HG02884 (cell line): ENCODE measurements around the gene RAD23B.
"Not testable (repeated sequence)": the region's sequence is repeated elsewhere in the genome, so short reads cannot be mapped to it uniquely, and the experiment has no call there.

Experiments
- ATAC-seq: cut with Tn5 transposase; IDR thresholded peaks from one replicate; pipeline ENCODE4 v1.9.1; 2021; ENCODE audit warnings: mild to moderate bottlenecking, moderate library complexity; ENCODE audit not compliant: unreplicated experiment

Gene RAD23B

DNA sequence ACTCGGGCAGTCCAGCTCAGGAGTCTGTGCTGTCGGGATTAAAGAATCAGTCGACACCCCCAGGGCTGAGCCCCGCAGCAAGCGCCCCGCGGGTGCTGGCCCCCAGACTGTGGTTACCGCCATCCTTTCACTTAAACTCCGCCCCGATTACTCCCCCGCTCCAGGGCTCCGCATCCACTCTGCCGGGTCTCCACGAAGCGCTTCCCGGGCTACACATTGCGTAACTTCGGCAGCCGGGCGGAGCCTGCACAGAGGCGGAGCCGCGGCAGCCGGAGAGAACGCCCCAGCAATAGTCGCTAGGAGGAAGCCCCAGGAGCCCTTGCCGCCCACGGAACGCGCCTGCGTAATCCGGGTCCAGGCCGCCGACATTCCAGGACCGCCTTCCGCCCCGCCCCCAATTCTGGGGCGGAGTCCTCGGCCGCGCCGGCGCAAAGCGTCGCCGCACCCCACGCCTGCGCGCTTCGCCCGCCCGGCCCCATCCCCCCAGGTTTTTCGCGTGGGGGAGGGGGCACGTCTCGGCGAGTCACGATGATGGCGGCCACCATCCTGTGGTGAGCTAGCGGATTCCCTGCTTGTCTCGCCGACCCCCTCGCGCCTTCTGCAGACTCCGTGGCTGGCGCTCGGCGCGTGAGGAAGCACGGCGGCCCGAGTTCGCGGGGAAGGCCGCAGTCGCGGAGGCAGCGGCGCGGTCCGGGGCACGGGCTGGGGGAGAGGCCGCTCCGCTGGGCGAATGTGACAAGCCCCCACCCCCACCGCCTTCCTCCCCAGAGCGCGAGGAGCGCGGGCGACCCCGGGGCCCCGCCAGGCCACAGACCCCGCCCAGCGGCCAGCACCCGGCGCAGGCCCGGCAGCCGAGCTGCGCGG lies at the start of gene RAD23B:
Gene RAD23B, plus strand, starts transcription at position 521 of the 864 bp plus-strand sequence. CDS start 351 bp downstream, outside the sequence.
- peak; percentile 80 for ATAC-seq

DNA sequence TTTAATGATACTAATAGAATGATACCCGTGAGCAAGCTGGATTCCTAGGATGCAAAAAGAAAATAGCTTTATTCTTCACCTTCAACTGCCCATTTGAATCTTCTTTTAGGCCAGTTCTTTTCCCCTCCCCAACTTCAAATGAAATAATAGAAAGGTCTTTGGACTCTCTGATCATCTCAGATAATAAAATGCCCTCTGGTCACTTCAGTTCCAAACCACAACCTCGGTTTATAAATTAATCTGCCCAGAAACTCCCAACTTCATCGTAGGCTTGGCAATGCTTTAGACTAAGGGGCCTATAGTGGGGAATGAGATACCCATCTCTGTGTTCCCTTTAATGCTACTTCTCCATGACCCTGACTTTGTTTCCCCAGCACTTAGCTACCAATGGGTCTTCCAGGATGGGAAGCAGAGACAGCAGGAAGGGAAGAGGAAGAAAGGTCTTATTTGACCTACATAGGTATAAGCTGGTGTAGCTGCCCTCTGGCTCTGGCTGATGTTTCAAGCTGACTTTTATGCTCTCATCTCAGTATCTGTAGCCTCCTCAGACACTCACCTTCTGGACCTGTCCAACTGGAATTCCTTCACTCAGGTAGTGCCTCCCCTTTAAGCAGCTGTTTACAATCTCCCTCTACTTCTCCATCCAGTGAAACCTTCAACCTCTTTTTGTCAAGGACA lies 47.2 kb upstream of the RAD23B start:
- no peak for ATAC-seq

- no peak for ATAC-seq
Observed at GRCh38 chr9:107237873-107238272, 45.2 kb upstream of the RAD23B start.

DNA sequence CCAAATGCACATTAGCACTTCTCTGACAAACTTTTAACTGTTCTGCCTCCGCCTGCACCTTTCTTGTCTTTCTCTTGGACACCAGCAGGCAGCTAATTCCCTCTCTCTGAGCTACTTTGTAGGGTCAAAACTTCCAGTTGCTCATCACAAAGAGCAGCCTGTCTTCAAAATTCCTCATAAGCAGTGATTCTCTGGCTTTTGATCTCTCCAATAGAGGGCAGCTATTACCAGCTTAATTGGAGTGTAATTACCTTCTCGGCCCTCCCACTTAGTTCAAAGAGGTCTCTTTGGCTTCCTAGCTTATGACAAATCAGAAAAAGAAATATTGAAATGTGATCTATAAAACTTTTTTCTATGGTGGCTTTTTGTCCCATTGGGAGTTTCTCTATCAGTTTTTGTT lies 43.6 kb upstream of the RAD23B start:
- ATAC-seq, result no peak

- no peak for ATAC-seq
Observed at GRCh38 chr9:107240260-107240659, 42.8 kb upstream of the RAD23B start.

- ATAC-seq, result no peak
Observed at GRCh38 chr9:107242073-107243030, 40.7 kb upstream of the RAD23B start.

DNA sequence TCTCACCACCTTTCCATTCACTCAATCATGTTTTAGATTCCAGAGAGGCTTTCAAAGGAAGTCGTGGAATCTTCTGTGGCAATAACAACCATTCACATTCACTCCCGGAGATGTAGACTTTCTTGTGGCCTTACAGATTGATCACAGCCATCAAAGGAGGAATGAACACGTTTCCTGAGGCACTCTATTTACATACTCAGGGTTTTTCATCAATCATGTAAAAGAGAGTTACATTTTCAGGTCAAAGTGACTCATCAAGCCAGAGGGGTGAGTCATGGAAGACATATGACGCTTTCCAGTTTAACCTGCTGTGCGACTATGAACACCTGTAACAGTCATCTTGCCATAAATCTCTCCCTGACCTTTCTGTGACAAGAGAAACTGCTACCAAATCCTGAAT lies 39.3 kb upstream of the RAD23B start:
- ATAC-seq, result no peak

- ATAC-seq, result no peak
Observed at GRCh38 chr9:107246259-107247254, 36.5 kb upstream of the RAD23B start.

DNA sequence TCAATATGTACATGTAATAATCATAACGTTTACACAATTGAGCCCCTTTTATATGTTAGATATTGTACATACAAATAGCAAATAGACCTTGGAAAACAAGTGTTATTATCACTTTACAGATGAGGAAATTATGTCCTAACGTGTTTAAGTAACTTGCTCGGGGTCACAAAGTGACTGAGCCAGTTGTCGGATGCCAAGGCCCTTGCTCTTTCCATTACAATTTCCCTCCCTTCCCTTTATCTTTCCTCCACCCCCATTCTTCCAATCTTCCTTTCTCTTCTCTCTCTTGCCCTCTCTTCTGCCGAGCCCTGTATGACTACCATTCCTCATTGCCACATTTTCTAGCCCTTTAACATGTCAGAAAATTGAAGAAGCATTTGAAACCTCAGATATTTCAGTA lies 34.4 kb upstream of the RAD23B start:
- no peak for ATAC-seq

DNA sequence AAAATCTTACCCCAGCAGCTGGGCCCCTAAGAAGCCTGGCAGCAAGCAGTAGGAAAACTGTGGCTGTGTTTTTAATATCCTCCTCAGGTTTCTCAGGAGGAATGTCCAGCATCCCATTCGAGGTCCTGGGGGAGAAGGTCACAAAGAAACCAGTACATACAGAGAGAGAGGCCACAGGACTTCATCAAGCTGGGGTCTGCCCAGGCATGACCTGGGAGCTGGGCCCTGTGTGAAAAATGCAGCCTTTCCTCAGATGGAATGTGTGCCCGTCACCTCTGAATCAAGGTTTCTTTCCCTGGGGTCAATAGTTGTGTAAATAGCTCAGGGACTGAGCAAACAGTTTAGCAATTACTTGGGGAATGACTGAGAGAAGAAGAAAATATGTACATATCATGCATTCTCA lies 33.9 kb upstream of the RAD23B start:
- ATAC-seq, result no peak

GRCh38 chr9:107249665-107250285 lies 33.3 kb upstream of the RAD23B start:
- ATAC-seq, result no peak

- ATAC-seq, result no peak
Observed at GRCh38 chr9:107251756-107252322, 31.2 kb upstream of the RAD23B start.

DNA sequence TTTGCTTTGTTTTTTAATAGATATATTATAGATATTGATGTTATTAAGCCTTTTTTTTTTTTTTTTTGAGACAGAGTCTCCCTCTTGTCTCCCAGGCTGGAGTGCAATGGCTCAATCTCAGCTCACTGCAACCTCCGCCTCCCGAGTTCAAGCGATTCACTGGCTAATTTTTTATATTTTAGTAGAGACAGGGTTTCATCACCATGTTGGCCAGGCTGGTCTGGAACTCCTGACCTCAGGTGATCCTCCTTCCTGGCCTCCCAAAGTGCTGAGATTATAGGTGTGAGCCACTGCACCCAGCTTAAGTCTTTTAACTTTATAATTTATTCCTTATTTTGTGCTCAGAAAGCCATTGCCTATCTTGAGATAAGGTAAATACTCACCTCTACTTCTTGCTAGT lies 24.2 kb upstream of the RAD23B start:
- ATAC-seq, result no peak

DNA sequence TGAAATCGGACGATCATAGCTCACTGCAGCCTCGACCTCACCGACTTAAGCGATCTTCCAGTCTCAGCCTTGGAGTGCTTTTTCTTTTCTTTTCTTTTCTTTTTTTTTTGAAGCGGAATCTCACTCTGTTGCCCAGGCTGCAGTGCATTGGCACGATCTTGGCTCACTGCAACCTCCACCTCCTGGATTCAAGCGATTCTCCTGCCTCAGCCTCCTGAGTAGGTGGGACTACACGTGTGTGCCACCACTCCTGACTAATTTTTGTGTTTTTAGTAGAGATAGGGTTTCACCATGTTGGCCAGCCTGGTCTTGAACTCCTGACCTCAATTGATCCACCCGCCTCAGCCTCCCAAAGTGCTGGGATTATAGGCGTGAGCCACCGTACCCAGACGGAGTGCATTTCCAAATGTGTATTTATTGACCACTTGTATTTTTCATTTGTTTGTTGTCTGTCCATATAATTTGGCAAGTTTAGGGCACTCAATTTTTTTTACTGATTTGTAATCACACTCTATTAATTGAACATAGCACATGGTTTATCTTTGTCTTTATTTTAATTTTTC lies 23.2 kb upstream of the RAD23B start:
- not testable (repeated sequence) for ATAC-seq

DNA sequence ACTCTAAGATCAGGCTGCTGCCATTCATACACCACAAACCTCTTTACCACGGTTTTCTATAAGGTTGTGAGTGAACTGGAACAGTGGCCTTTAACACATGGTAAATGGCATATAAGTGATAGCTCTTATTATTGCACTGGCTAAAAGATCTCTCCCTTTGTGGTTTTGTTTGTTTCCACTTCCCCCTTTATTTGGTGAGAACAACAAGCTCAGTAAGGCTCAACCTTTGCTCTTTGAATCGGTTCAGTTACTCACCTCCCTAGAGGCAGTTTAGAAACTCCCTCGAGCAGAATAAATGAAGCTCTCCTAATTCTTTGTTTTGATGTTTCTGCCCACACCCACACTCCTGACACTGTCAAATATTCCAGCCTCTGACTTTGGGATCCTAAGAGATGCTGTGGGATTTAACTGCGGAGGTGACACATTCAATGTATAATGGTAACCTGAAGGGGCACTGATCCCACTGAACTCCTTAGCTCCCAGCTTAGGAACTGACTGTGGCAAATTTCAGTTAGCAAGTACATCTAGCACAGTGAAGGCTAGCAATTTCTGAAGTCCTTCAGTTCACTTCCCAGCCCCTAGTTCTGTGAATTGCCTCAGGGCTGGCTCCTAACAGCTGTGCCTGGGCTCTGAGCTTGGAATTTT lies 22.5 kb upstream of the RAD23B start:
- peak; percentile 99 for ATAC-seq

DNA sequence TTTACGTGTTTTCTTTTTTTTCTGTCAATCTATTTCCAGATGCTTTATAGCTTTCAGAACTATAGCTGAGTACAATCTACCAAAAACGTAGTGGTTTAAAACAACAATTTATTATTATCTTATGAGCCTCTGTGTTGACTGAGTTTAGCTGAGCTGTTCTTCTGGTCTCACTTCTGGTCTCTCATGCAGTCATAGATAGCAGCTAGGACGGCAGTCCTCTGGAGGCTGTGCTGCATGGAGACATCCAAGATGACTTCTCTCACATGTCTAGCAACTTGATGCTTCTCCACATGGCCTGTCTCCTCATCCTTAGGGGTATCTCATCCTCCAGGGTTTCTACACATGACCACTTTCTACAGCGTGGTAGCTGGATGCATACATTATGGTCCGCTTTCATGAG lies 22.0 kb upstream of the RAD23B start:
- no peak for ATAC-seq

DNA sequence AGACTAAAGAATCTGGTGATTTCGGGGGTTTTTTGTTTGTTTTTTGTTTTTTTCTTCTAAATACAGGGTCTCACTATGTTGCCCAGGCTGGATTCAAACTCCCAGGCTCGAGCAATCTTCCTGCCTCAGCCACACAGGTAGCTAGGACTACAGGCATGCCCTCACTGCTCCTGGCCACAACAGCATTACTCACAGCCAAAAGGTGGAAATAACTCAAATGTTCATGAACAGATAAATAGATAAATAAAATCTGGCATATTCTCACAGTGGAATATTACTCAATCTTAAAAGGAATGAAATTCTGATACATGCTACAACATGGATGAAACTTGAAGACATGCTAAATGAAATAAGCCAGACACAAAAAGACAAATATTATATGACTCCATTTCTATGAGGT lies 19.8 kb upstream of the RAD23B start:
- no peak for ATAC-seq

- no peak for ATAC-seq
Observed at GRCh38 chr9:107266624-107267368, 16.3 kb upstream of the RAD23B start.
